ENCODE measurements around the gene IGF2BP2. TPM values are rescaled to one million over a fixed set of nuclear protein-coding genes. Genes with fewer than 3 reads are reported as not detected.

Gene IGF2BP2
- total RNA-seq, 1 experiment from 2014 or later, result 154 TPM

- intact Hi-C loops (cut with micrococcal nuclease), result no loop called here
- POLR2A ChIA-PET, result interaction anchor here (0.6 to 1.5 kb wide), 4 partner anchors 13 to 64 kb away, joined by 3 to 4 read pairs (median 3); no protein-coding TSS in a partner anchor
- Mint-ChIP-seq H3K4me3 (ENCODE audit: unreplicated experiment) (no peak overlapping the region), H3K27me3 (ENCODE audit: insufficient read depth, unreplicated experiment) (no peaks in the 10 kb centered on the region), H3K9me3 (ENCODE audit: unreplicated experiment) (no peaks in the 10 kb centered on the region), H3K27ac (ENCODE audit: low read depth, unreplicated experiment) (no peak overlapping the region), H3K4me1 (ENCODE audit: insufficient read depth, unreplicated experiment) (peaks cover 54% of the 10 kb centered on the region), H3K36me3 (ENCODE audit: insufficient read depth, unreplicated experiment) (peaks cover 26% of the 10 kb centered on the region)
- CTCF ChIA-PET, result interaction anchor here (0.5 to 5.8 kb wide), 5 partner anchors 8 to 119 kb away, joined by 3 to 55 read pairs (median 3); no protein-coding TSS in a partner anchor
- DNase-seq (ENCODE audit: unreplicated experiment), result no peak
- BruUV-seq (replicated peaks), result no TSS peak
- no peak for TF ChIP-seq CTCF (IDR thresholded peaks at IDR 0.05; ENCODE audit: unreplicated experiment)
These were observed 45.4 kb downstream of the IGF2BP2 start for GRCh38 chr3:185779461-185779860.

GRCh38 chr3:185778821-185779220 lies 46.0 kb downstream of the IGF2BP2 start:
- H3K27ac Mint-ChIP-seq (ENCODE audit: low read depth, unreplicated experiment), result no peak overlapping the region

GRCh38 chr3:185778094-185778493 lies 46.7 kb downstream of the IGF2BP2 start:
- Mint-ChIP-seq H3K4me3 (ENCODE audit: unreplicated experiment) (no peak overlapping the region), H3K36me3 (ENCODE audit: insufficient read depth, unreplicated experiment) (peaks cover 24% of the 10 kb centered on the region), H3K9me3 (ENCODE audit: unreplicated experiment) (no peaks in the 10 kb centered on the region), H3K27me3 (ENCODE audit: insufficient read depth, unreplicated experiment) (no peaks in the 10 kb centered on the region), H3K27ac (ENCODE audit: low read depth, unreplicated experiment) (no peak overlapping the region), H3K4me1 (ENCODE audit: insufficient read depth, unreplicated experiment) (peaks cover 63% of the 10 kb centered on the region)
- BruUV-seq (replicated peaks), result no TSS peak
- ChIA-PET CTCF (interaction anchor here (0.6 to 5.8 kb wide), 4 partner anchors 10 to 169 kb away, joined by 3 to 55 read pairs (median 4); no protein-coding TSS in a partner anchor), POLR2A (interaction anchor here (0.6 to 1.5 kb wide), 3 partner anchors 13 to 44 kb away, joined by 3 to 4 read pairs (median 3); no protein-coding TSS in a partner anchor)
- DNase-seq (ENCODE audit: unreplicated experiment), result no peak
- intact Hi-C loops (cut with micrococcal nuclease), result no loop called here
- TF ChIP-seq CTCF (IDR thresholded peaks at IDR 0.05; ENCODE audit: unreplicated experiment), result no peak

More at GRCh38 chr3:185778821-185779220, 46.0 kb downstream of the IGF2BP2 start:
- intact Hi-C loops (cut with micrococcal nuclease), result no loop called here
- H3K9me3 Mint-ChIP-seq (ENCODE audit: unreplicated experiment), result no peaks in the 10 kb centered on the region
- no peak for DNase-seq (ENCODE audit: unreplicated experiment)
- no peak for TF ChIP-seq CTCF (IDR thresholded peaks at IDR 0.05; ENCODE audit: unreplicated experiment)
- POLR2A ChIA-PET, result interaction anchor here (1.1 to 1.5 kb wide), 3 partner anchors 13 to 59 kb away, joined by 3 to 4 read pairs (median 3); no protein-coding TSS in a partner anchor
- peaks cover 58% of the 10 kb centered on the region for H3K4me1 Mint-ChIP-seq (ENCODE audit: insufficient read depth, unreplicated experiment)
- BruUV-seq (replicated peaks), result no TSS peak
- no peaks in the 10 kb centered on the region for H3K27me3 Mint-ChIP-seq (ENCODE audit: insufficient read depth, unreplicated experiment)
- CTCF ChIA-PET, result interaction anchor here (0.5 to 5.8 kb wide), 6 partner anchors 9 to 1066 kb away, joined by 3 to 55 read pairs (median 4); no protein-coding TSS in a partner anchor
- H3K36me3 Mint-ChIP-seq (ENCODE audit: insufficient read depth, unreplicated experiment), result peaks cover 25% of the 10 kb centered on the region
- no peak overlapping the region for H3K4me3 Mint-ChIP-seq (ENCODE audit: unreplicated experiment)

- H3K4me1 Mint-ChIP-seq (ENCODE audit: insufficient read depth, unreplicated experiment), result peaks cover 33% of the 10 kb centered on the region
- H3K27me3 Mint-ChIP-seq (ENCODE audit: insufficient read depth, unreplicated experiment), result no peaks in the 10 kb centered on the region
- TF ChIP-seq CTCF (IDR thresholded peaks at IDR 0.05; ENCODE audit: unreplicated experiment), result no peak
- H3K4me3 Mint-ChIP-seq (ENCODE audit: unreplicated experiment), result no peak overlapping the region
- CTCF ChIA-PET, result interaction anchor here (0.7 to 7.5 kb wide), 6 partner anchors 14 to 109 kb away, joined by 3 to 68 read pairs (median 8); no protein-coding TSS in a partner anchor
- no TSS peak for BruUV-seq (replicated peaks)
- POLR2A ChIA-PET, result no interaction called here
- H3K27ac Mint-ChIP-seq (ENCODE audit: low read depth, unreplicated experiment), result no peak overlapping the region
- peaks cover 14% of the 10 kb centered on the region for H3K36me3 Mint-ChIP-seq (ENCODE audit: insufficient read depth, unreplicated experiment)
- intact Hi-C loops (cut with micrococcal nuclease), result no loop called here
- H3K9me3 Mint-ChIP-seq (ENCODE audit: unreplicated experiment), result no peaks in the 10 kb centered on the region
- DNase-seq (ENCODE audit: unreplicated experiment), result no peak
These were observed 54.7 kb downstream of the IGF2BP2 start for GRCh38 chr3:185770109-185770508.

All from MCF 10A (cell line).